ENCODE measurements around the gene PLEKHA1. TPM values are rescaled to one million over a fixed set of nuclear protein-coding genes. Genes with fewer than 3 reads are reported as not detected.

The PLEKHA1 gene
- polyA plus RNA-seq, 1 donor = 127 TPM

GRCh38 chr10:122344741-122345258, 29.7 kb upstream of the PLEKHA1 start:
- DNase-seq = no peak

GRCh38 chr10:122346326-122346950, 28.1 kb upstream of the PLEKHA1 start:
- DNase-seq = no peak

GRCh38 chr10:122347170-122347841, 27.2 kb upstream of the PLEKHA1 start:
- DNase-seq = no peak

GRCh38 chr10:122348512-122348911, 26.0 kb upstream of the PLEKHA1 start:
- peak; percentile 65 for DNase-seq

GRCh38 chr10:122348935-122349361, 25.6 kb upstream of the PLEKHA1 start:
- DNase-seq = peak; percentile 68

- no peak for DNase-seq
These were observed 24.6 kb upstream of the PLEKHA1 start for GRCh38 chr10:122349758-122350369.

- DNase-seq = no peak
These were observed 23.6 kb upstream of the PLEKHA1 start for GRCh38 chr10:122350893-122351292.

GRCh38 chr10:122352817-122353525, 21.5 kb upstream of the PLEKHA1 start:
- no peak for DNase-seq

GRCh38 chr10:122354383-122354782, 20.1 kb upstream of the PLEKHA1 start:
- no peak for DNase-seq

- no peak for DNase-seq
These were observed 16.8 kb upstream of the PLEKHA1 start for GRCh38 chr10:122357685-122358084.

GRCh38 chr10:122359621-122360020, 14.9 kb upstream of the PLEKHA1 start:
- no peak for DNase-seq

- DNase-seq = no peak
These were observed 13.5 kb upstream of the PLEKHA1 start for GRCh38 chr10:122361046-122361445.

GRCh38 chr10:122362031-122362592, 12.4 kb upstream of the PLEKHA1 start:
- no peak for DNase-seq

- DNase-seq = no peak
These were observed 11.9 kb upstream of the PLEKHA1 start for GRCh38 chr10:122362621-122363020.

GRCh38 chr10:122363311-122363710, 11.2 kb upstream of the PLEKHA1 start:
- DNase-seq = no peak

- no peak for DNase-seq
These were observed 10.6 kb upstream of the PLEKHA1 start for GRCh38 chr10:122363722-122364463.

- DNase-seq = no peak
These were observed 5.8 kb upstream of the PLEKHA1 start for GRCh38 chr10:122368502-122369254.

- DNase-seq = no peak
These were observed 1.4 kb upstream of the PLEKHA1 start for GRCh38 chr10:122373108-122373507.

- DNase-seq = peak; percentile 41
These were observed 787 bp upstream of the PLEKHA1 start for GRCh38 chr10:122373721-122374120.

- DNase-seq = peak; percentile 47
These were observed 561 bp downstream of the PLEKHA1 start for GRCh38 chr10:122374859-122375678.

Data from left kidney (tissue), 2 donors.